Vagina (tissue), 2 donors: ENCODE measurements around the gene ABCB4.

Experiments used
- POLR2A ChIP-seq, 2 donors: fragments of 450-650 bp; IDR thresholded peaks; one replicate each; pipeline ENCODE4 v1.6.1; 2017; ENCODE audit warnings: antibody characterized with exemption in 2 of 2, mild to moderate bottlenecking in 2 of 2, moderate library complexity in 2 of 2
- TF ChIP-seq, protein P1 (sequence below), 3 experiments: fragments of 450-650 bp in 2 of 3; fragments of 200-600 bp in 1 of 3; sonication (generic) in 1 of 3; IDR thresholded peaks; one replicate each; pipeline ENCODE4 v1.5.1; 2017 to 2019; ENCODE audit warnings: antibody characterized with exemption in 3 of 3, mild to moderate bottlenecking in 2 of 3, moderate library complexity in 2 of 3

DNA sequence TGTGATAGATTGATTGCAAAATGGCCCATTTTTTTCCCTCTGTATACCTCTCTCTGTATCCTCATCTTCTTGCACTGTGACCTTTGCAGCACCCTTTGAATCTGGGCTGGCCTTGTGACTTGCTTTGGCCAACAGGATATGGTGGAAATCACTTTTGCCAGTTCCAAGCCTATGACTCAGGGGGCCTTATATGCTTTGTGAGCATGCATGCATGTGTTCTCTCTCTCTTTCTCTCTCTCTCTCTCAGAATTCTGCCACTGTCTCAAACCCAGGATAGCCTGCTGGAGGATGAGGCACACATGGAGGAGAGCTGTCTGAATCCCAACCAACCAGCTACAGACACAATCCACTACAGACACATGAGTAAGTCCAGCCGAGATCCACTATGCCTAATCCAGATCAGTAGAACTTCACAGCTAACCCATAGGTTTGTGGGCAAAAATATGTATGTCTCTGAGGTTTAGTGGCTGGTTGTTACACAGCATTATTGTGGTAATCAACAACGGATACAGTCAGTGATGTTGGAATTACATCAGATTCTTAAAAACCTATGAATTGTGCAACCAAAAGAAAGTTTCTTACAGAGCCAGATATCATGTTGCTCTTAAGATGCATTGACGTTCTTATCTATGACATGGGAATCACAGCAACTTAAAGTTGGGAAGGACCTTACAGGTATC lies 41.8 kb upstream of the ABCB4 start:
- TF ChIP-seq, protein P1, sequence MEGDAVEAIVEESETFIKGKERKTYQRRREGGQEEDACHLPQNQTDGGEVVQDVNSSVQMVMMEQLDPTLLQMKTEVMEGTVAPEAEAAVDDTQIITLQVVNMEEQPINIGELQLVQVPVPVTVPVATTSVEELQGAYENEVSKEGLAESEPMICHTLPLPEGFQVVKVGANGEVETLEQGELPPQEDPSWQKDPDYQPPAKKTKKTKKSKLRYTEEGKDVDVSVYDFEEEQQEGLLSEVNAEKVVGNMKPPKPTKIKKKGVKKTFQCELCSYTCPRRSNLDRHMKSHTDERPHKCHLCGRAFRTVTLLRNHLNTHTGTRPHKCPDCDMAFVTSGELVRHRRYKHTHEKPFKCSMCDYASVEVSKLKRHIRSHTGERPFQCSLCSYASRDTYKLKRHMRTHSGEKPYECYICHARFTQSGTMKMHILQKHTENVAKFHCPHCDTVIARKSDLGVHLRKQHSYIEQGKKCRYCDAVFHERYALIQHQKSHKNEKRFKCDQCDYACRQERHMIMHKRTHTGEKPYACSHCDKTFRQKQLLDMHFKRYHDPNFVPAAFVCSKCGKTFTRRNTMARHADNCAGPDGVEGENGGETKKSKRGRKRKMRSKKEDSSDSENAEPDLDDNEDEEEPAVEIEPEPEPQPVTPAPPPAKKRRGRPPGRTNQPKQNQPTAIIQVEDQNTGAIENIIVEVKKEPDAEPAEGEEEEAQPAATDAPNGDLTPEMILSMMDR (IDR thresholded peaks at IDR 0.05): no peak
- TF ChIP-seq POLR2A (IDR thresholded peaks at IDR 0.05): no peak
